Osteoblast (primary cell): ENCODE data around the gene SSPN. TPM values are rescaled to one million over a fixed set of nuclear protein-coding genes. Genes with fewer than 3 reads are reported as not detected.

Experiments
- DNase-seq: peaks from one replicate; pipeline ENCODE4 v3.0.0; 2011; ENCODE audit warnings: low spot score, mixed read lengths; ENCODE audit not compliant: insufficient read length; ENCODE audit errors: missing footprints
- H2AFZ ChIP-seq: 2 replicates; pipeline ENCODE4 v1.6.0; 2011; ENCODE audit warnings: mild to moderate bottlenecking, low read length
- H3K27ac ChIP-seq: 2 replicates; pipeline ENCODE4 v1.5.1; 2011; ENCODE audit warnings: mild to moderate bottlenecking, low read depth, low read length, moderate library complexity
- H3K27me3 ChIP-seq: 2 replicates; pipeline ENCODE4 v1.6.0; 2012; ENCODE audit warnings: mild to moderate bottlenecking, control low read depth, inconsistent platforms, low read length, moderate library complexity; ENCODE audit not compliant: insufficient read depth
- H3K36me3 ChIP-seq: 2 replicates; pipeline ENCODE4 v1.5.1; 2011; ENCODE audit warnings: mild to moderate bottlenecking, low read length, control low read depth, moderate library complexity; ENCODE audit not compliant: insufficient read depth
- H3K4me1 ChIP-seq: 2 replicates; pipeline ENCODE4 v1.5.1; 2011; ENCODE audit warnings: mild to moderate bottlenecking, low read length, control low read depth, moderate library complexity; ENCODE audit not compliant: insufficient read depth
- H3K4me2 ChIP-seq: 2 replicates; pipeline ENCODE4 v1.6.0; 2011; ENCODE audit warnings: mild to moderate bottlenecking, low read length; ENCODE audit not compliant: insufficient read depth
- H3K4me3 ChIP-seq: fragments of 200-600 bp; sonication (generic); 3 replicates; pipeline ENCODE4 v1.5.1; 2012; ENCODE audit warnings: mild to moderate bottlenecking, low read length, inconsistent platforms; ENCODE audit not compliant: insufficient read depth
- H3K79me2 ChIP-seq: 2 replicates; pipeline ENCODE4 v1.6.0; 2012; ENCODE audit warnings: mild to moderate bottlenecking, low read length, control low read depth, inconsistent platforms; ENCODE audit not compliant: insufficient read depth
- H3K9me3 ChIP-seq: 2 replicates; pipeline ENCODE4 v1.5.1; 2011; ENCODE audit warnings: low read depth, low read length, control low read depth
- H4K20me1 ChIP-seq: 2 replicates; pipeline ENCODE4 v1.6.0; 2012; ENCODE audit warnings: mild to moderate bottlenecking, low read length, control low read depth; ENCODE audit not compliant: insufficient read depth
- total RNA-seq: library from RNA; depleted of rRNA; stranded (reverse); fragments of >200 nt; gene quantifications from 2 replicates; pipeline ENCODE4 v1.2.3, GENCODE V29; 2012
- TF ChIP-seq, protein P1 (sequence below): IDR thresholded peaks from 2 replicates; pipeline ENCODE4 v1.5.1; 2011; ENCODE audit warnings: mild to moderate bottlenecking, low read depth, low read length, moderate library complexity; ENCODE audit errors: extremely low read depth

Gene SSPN
- total RNA-seq, 1 donor, result 9.8 TPM

DNA sequence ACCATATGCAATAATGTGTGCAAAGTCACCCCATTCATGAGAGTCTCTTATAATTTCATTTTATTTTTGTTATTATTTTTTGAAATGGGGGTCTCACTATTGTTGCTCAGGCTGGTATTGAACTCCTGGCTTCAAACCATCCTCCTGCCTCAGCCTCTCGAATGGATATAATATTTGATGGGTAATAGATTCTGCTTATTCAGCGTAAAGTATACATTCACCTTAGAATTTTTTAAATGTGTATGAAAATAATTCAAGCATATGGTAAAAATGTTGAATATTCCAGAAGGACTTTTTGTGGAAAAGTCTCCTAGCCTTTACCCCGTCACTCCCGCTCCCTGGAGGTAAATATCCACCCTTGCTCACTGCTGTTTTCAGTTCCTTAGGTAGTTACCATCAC, 23.4 kb upstream of the SSPN start:
- Histone ChIP-seq H3K4me3 (no peak overlapping the region), H2AFZ (no peak overlapping the region), H3K27me3 (peaks cover 4% of the 10 kb centered on the region), H3K79me2 (no peaks in the 10 kb centered on the region), H3K36me3 (no peaks in the 10 kb centered on the region), H3K9me3 (no peaks in the 10 kb centered on the region), H3K4me2 (no peak overlapping the region), H3K27ac (no peak overlapping the region), H3K4me1 (no peaks in the 10 kb centered on the region), H4K20me1 (no peaks in the 10 kb centered on the region)
- no peak for DNase-seq
- TF ChIP-seq, protein P1, sequence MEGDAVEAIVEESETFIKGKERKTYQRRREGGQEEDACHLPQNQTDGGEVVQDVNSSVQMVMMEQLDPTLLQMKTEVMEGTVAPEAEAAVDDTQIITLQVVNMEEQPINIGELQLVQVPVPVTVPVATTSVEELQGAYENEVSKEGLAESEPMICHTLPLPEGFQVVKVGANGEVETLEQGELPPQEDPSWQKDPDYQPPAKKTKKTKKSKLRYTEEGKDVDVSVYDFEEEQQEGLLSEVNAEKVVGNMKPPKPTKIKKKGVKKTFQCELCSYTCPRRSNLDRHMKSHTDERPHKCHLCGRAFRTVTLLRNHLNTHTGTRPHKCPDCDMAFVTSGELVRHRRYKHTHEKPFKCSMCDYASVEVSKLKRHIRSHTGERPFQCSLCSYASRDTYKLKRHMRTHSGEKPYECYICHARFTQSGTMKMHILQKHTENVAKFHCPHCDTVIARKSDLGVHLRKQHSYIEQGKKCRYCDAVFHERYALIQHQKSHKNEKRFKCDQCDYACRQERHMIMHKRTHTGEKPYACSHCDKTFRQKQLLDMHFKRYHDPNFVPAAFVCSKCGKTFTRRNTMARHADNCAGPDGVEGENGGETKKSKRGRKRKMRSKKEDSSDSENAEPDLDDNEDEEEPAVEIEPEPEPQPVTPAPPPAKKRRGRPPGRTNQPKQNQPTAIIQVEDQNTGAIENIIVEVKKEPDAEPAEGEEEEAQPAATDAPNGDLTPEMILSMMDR, result no peak

- Histone ChIP-seq H3K9me3 (no peaks in the 10 kb centered on the region), H3K27ac (no peak overlapping the region), H3K4me1 (no peaks in the 10 kb centered on the region), H4K20me1 (no peaks in the 10 kb centered on the region), H3K79me2 (no peaks in the 10 kb centered on the region), H3K27me3 (peaks cover 6% of the 10 kb centered on the region), H3K4me2 (no peak overlapping the region), H2AFZ (no peak overlapping the region), H3K4me3 (no peak overlapping the region), H3K36me3 (no peaks in the 10 kb centered on the region)
- DNase-seq, result no peak
- TF ChIP-seq, protein P1, result no peak
Observed at GRCh38 chr12:26172539-26172938, 22.8 kb upstream of the SSPN start.

DNA sequence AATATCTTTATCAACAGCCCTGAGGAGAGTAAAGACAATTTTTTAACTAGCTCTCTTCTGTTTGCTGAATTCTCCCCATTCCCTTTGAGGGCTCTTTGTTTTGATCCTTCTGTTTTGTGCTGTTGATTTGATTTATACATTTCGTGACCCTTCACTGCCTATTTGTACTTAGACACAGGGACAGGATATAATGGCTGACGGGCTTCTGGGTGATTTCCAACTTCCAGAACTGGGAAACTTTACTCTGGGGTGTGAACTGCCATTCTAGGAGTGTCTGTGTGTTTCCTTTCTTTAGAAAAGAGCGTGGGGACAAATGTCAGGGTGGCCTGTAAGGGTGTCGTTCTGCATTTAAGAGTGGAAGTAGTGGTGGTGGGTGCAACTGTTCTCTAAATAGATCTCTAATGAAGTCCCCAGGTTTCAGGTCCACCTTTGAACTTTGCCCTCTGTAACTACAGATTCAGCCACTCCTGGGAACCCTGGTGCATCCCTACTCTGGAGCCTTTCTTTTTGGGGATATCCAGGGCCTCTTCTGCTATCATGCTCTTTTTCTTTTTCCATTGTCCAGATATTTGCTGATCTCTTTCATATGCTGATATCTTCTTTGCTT, 22.3 kb upstream of the SSPN start:
- TF ChIP-seq, protein P1, result no peak
- Histone ChIP-seq H3K36me3 (no peaks in the 10 kb centered on the region), H3K79me2 (no peaks in the 10 kb centered on the region), H3K4me2 (no peak overlapping the region), H3K9me3 (no peaks in the 10 kb centered on the region), H4K20me1 (no peaks in the 10 kb centered on the region), H3K27me3 (peaks cover 6% of the 10 kb centered on the region), H3K4me3 (no peak overlapping the region), H2AFZ (no peak overlapping the region), H3K27ac (no peak overlapping the region), H3K4me1 (no peaks in the 10 kb centered on the region)
- no peak for DNase-seq

DNA sequence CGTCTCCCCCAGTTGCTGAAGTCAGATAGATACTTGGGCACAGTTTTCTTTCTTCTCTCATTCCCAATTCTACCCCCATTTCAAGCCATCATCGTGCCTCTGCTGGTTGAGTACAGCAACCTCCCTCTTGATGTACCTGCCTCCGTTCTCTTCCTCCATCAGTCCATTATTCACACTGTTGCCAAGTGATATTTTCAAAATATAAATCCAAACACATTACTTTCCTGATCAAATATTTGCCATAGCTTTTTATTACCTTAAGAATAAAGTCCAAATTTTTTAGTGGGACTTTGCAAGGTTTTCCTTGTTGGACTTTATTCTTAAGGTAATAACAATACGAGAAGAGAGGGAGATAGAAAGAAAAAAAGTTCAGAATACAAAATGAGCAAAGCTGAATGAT, 18.6 kb upstream of the SSPN start:
- Histone ChIP-seq H3K4me2 (no peak overlapping the region), H3K4me3 (no peak overlapping the region), H3K79me2 (no peaks in the 10 kb centered on the region), H4K20me1 (no peaks in the 10 kb centered on the region), H2AFZ (no peak overlapping the region), H3K27me3 (peaks cover 4% of the 10 kb centered on the region), H3K36me3 (no peaks in the 10 kb centered on the region), H3K9me3 (no peaks in the 10 kb centered on the region), H3K4me1 (no peaks in the 10 kb centered on the region), H3K27ac (no peak overlapping the region)
- TF ChIP-seq, protein P1, result no peak
- no peak for DNase-seq
